ENCODE results near the gene HFM1.
"Not testable (repeated sequence)": the region's sequence is repeated elsewhere in the genome, so short reads cannot be mapped to it uniquely, and the experiment has no call there.

HFM1 gene

DNA sequence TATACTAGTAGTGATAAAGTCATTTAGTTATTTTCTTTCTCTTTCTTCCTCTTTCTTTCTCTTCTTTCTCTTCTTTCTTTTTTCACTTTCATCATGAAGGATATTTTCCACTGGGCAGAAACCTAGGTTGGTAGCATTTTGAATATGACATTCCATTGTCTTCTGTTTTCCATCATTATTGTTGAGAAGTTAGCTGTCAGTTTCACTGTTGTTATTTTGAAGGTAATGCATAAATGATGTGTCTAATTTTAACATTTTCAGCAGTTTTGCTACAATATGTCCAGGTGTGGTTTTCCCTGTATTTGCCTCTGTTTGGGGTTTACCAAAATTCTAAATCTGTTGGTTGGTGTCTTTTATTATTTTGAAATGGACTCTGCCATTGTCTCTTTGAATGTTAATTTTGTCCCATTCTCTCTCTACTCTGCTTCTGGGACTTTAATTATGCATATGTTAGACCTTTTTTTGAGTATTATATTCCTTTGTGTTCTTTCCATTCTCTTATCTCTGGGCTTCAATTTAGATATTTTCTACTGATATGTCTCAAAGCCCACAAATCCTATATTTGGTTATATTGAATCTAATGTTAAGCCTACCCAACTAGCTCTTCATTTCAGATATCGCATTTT lies 96.7 kb downstream of the HFM1 start:
- no peak for TF ChIP-seq CTCF (IDR thresholded peaks at IDR 0.05; ENCODE audit: control extremely low read depth, extremely low read depth, low read depth, missing control alignments)
- no peak for DNase-seq (ENCODE audit: extremely low spot score)
- ChIA-PET POLR2A (no interaction called here), CTCF (interaction anchor here (1.7 kb wide), 1 partner anchor 25 kb away, joined by 7 read pairs; no protein-coding TSS in a partner anchor)

DNA sequence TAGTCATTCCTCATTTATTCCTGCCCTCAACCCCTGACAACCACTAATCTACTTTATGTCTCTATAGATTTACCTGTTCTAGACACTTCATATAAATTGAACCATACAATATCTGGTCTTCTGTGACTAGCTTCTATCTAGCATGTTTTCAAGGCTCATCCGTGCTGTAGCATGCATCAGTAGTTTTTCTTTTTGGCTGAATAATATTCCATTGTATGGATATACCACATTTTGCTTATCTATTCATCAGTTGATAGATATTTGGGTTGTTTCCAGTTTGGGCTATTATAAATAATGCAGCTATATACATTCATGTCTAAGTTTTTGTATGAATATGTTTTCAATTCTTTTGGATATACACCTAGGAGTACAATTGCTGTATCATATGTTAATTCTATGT lies 101.5 kb downstream of the HFM1 start:
- DNase-seq (ENCODE audit: extremely low spot score) = no peak
- POLR2A ChIA-PET = no interaction called here
- TF ChIP-seq CTCF (IDR thresholded peaks at IDR 0.05; ENCODE audit: control extremely low read depth, extremely low read depth, low read depth, missing control alignments) = no peak
- CTCF ChIA-PET = no interaction called here

- DNase-seq (ENCODE audit: extremely low spot score); POLR2A ChIA-PET; CTCF ChIA-PET: not testable (repeated sequence)
These were observed 115.6 kb downstream of the HFM1 start for GRCh38 chr1:91288843-91289553.

- POLR2A ChIA-PET; DNase-seq (ENCODE audit: extremely low spot score); CTCF ChIA-PET: not testable (repeated sequence)
These were observed 117.7 kb downstream of the HFM1 start for GRCh38 chr1:91286962-91287317.

- CTCF ChIA-PET; DNase-seq (ENCODE audit: extremely low spot score); POLR2A ChIA-PET: not testable (repeated sequence)
These were observed 118.2 kb downstream of the HFM1 start for GRCh38 chr1:91286259-91286961.

- CTCF ChIA-PET = interaction anchor here (0.8 to 3.8 kb wide), 10 partner anchors 11 to 1008 kb away, joined by 3 to 41 read pairs (median 4); no protein-coding TSS in a partner anchor
- DNase-seq (ENCODE audit: extremely low spot score) = no peak
- POLR2A ChIA-PET = no interaction called here
- TF ChIP-seq CTCF (IDR thresholded peaks at IDR 0.05; ENCODE audit: control extremely low read depth, extremely low read depth, low read depth, missing control alignments) = no peak
These were observed 121.3 kb downstream of the HFM1 start for GRCh38 chr1:91283421-91283726.

DNA sequence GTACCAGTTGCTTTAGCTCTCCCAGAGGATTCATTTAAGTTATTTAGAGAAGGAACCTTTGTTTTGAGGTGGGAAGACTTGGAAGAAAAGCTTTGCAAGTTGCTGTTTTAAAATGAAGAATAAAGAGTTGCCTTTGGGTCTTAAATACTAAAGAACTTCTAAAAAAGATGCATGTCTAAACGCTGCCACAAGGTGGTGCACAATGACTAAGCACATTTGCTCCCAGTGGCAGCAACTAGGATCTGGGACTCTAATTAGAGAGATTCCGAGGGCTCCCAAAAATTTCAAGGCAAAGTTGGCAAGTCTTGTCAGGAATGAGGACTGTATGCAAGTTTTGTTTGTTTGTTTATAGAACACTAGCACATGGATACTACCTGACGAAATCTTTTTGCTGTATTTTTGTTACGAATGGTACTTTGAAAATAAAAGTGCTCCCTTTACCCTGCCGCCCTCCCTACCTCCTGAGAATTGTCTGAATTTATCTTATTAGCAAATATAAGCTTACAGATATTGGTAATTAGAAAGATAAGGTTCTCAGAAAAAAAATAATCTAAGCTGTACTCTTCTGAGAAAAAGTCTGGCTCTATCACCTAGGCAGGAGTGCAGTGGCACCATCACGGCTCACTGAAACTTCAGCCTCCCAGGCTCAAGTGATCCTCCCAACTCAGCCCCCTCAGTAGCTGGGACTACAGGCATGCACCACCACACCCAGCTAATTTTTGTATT lies 121.8 kb downstream of the HFM1 start:
- CTCF ChIA-PET = interaction anchor here (0.6 to 3.8 kb wide), 13 partner anchors 11 to 1008 kb away, joined by 3 to 41 read pairs (median 3); no protein-coding TSS in a partner anchor
- DNase-seq (ENCODE audit: extremely low spot score) = peak; percentile 45
- POLR2A ChIA-PET = no interaction called here
- peak; percentile 83 for TF ChIP-seq CTCF (IDR thresholded peaks at IDR 0.05; ENCODE audit: control extremely low read depth, extremely low read depth, low read depth, missing control alignments)

DNA sequence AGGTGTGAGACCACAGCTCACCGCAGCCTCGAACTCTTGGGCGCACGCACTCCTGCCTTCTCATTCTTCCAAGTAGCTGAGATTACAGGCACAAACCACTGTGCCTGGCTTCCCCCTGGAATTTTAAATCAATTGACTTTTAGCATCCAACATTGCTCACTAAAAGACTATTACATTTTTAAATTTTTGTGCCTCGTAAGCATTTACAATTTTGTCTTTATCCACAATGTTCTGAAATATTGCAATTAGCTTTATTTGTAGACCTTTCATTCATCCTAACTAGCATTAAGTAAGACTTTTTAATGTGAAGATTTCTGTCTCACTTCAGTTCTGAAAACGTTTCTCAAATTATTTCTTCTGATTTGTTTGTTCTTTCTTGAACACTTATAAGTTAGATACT lies 122.9 kb downstream of the HFM1 start:
- no peak for DNase-seq (ENCODE audit: extremely low spot score)
- POLR2A ChIA-PET = no interaction called here
- CTCF ChIA-PET = interaction anchor here (1.2 to 3.8 kb wide), 2 partner anchors 12 to 646 kb away, joined by 3 to 41 read pairs; no protein-coding TSS in a partner anchor
- no peak for TF ChIP-seq CTCF (IDR thresholded peaks at IDR 0.05; ENCODE audit: control extremely low read depth, extremely low read depth, low read depth, missing control alignments)

Data from GM10248 (cell line).